Natural killer cell treated with Interleukin-12 subunit alpha and Interleukin-12 subunit beta and Interleukin-15 and Interleukin-18, amount 100 ng/mL, for 72 hours (primary cell): ENCODE data around the gene RIMS1. TPM values are rescaled to one million over a fixed set of nuclear protein-coding genes. Genes with fewer than 3 reads are reported as not detected.
A peak's percentile ranks its signal among the peaks of the same experiment; 100 is the strongest.

Experiments
- ATAC-seq, 2 donors: fragments of 150-1000 bp; cut with Tn5 transposase in 1 of 2; sonication (Bioruptor Pico), chemical (Tn5 transposase) in 1 of 2; 2 replicates each; pipeline ENCODE4 v1.10.0; 2021
- DNase-seq: peaks from one replicate; pipeline ENCODE4 v3.0.0; 2022; ENCODE audit warnings: low spot score
- H3K27ac Mint-ChIP-seq, 2 donors: 1 replicate in 1 of 2; 2 replicates in 1 of 2; pipeline ENCODE4 v1.8.0; 2022; ENCODE audit warnings: mixed read lengths in 2 of 2, mild to moderate bottlenecking in 1 of 2, moderate library complexity in 1 of 2
- H3K27me3 Mint-ChIP-seq, 2 donors: 1 replicate in 1 of 2; 2 replicates in 1 of 2; pipeline ENCODE4 v1.8.0; 2022; ENCODE audit warnings: mixed read lengths in 2 of 2
- H3K36me3 Mint-ChIP-seq: one replicate; pipeline ENCODE4 v1.8.0; 2022; ENCODE audit warnings: mixed read lengths
- H3K4me1 Mint-ChIP-seq, 2 donors: 1 replicate in 1 of 2; 2 replicates in 1 of 2; pipeline ENCODE4 v1.8.0; 2022; ENCODE audit warnings: low read depth in 2 of 2, mixed read lengths in 2 of 2, mild to moderate bottlenecking in 1 of 2
- H3K4me3 Mint-ChIP-seq: one replicate; pipeline ENCODE4 v1.8.0; 2022; ENCODE audit warnings: mixed read lengths
- H3K9me3 Mint-ChIP-seq: 2 replicates; pipeline ENCODE4 v1.8.0; 2022; ENCODE audit warnings: mixed read lengths
- total RNA-seq, 2 donors: library from RNA; stranded (reverse); gene quantifications; one replicate each; pipeline ENCODE4 v1.2.3, GENCODE V29; 2022

RIMS1 gene
- total RNA-seq, 2 donors from 2014 or later: not detected

GRCh38 chr6:72416744-72417465 is 530.6 kb downstream of the RIMS1 start:
- no peak overlapping the region for H3K27ac Mint-ChIP-seq
- peaks cover 9 to 21% of the 10 kb centered on the region in 2 donors for H3K27me3 Mint-ChIP-seq
- H3K4me3 Mint-ChIP-seq: no peak overlapping the region
- no peaks in the 10 kb centered on the region for H3K4me1 Mint-ChIP-seq
- no peaks in the 10 kb centered on the region for H3K9me3 Mint-ChIP-seq
- DNase-seq (no peak), ATAC-seq (no peak)
- H3K36me3 Mint-ChIP-seq: no peaks in the 10 kb centered on the region

DNA sequence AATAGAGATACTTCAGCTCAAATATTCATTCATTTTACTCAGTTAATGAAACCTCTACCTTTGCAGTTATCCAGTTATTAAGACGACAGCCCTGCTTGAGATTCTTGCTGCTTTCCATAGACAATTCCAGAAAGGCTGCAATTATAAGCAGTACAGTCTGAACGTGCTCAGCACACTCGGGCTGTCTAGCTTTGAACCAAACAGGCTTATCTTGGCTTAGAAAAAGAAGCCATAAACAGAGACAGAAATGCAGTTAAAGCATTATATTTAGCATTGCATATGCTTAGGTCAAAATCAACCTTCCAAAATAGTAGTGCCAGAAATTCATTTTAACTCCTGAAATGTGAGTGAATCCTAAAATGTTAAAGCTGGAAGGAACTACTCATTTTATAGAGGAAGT is 531.4 kb downstream of the RIMS1 start:
- H3K36me3 Mint-ChIP-seq: no peaks in the 10 kb centered on the region
- H3K27me3 Mint-ChIP-seq: peaks cover 10 to 21% of the 10 kb centered on the region in 2 donors
- no peaks in the 10 kb centered on the region for H3K9me3 Mint-ChIP-seq
- H3K4me3 Mint-ChIP-seq: no peak overlapping the region
- no peaks in the 10 kb centered on the region for H3K4me1 Mint-ChIP-seq
- DNase-seq: no peak
- no peak for ATAC-seq
- no peak overlapping the region for H3K27ac Mint-ChIP-seq

- Mint-ChIP-seq H3K4me1 (no peaks in the 10 kb centered on the region), H3K36me3 (no peaks in the 10 kb centered on the region), H3K9me3 (no peaks in the 10 kb centered on the region), H3K4me3 (no peak overlapping the region), H3K27ac (no peak overlapping the region), H3K27me3 (peaks cover 12 to 26% of the 10 kb centered on the region in 2 donors)
- ATAC-seq: no peak
- no peak for DNase-seq
Measured at GRCh38 chr6:72418495-72418894, 532.1 kb downstream of the RIMS1 start.

DNA sequence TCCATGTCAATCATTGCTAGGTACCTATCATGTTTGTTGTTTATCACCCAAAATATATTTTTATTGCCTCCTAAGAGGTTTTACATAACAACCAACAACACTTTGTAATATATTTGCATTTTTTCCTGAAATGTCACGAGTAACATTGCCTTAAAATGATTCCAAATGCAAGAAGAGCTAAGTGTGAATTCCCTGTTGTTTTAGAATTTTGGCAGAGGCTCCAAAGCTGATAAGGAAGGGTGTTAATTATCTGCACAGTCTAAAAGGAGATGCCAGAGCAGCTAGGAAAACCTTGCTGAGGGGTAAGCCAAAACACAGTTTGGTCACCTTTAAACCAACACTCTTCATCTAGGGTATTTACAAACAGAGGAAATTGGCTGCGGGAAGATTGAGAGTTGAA is 533.6 kb downstream of the RIMS1 start:
- DNase-seq: no peak
- Mint-ChIP-seq H3K4me3 (no peak overlapping the region), H3K4me1 (no peaks in the 10 kb centered on the region), H3K9me3 (no peaks in the 10 kb centered on the region), H3K27ac (no peak overlapping the region), H3K27me3 (peaks cover 11 to 24% of the 10 kb centered on the region in 2 donors), H3K36me3 (no peaks in the 10 kb centered on the region)
- no peak for ATAC-seq

DNA sequence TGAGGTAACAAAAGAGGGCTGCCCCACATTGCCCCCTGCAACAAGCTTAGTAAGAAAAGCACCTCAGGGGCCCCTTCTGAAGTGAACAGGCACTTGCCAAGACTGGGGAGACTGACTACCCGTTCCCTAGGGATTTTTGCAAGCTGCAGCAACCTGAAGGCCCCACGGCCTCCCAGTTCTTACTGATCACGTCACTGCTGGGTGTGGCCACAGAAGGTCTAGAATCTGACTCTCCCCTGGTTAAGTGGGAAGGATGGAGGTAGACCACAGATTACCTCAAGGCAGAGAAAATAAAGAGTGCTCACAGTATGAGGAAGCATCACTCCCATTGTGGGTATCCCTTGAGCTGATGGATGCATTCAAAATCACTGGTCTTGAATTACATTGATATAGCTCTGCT is 534.1 kb downstream of the RIMS1 start:
- H3K4me1 Mint-ChIP-seq: no peaks in the 10 kb centered on the region
- peaks cover 11 to 24% of the 10 kb centered on the region in 2 donors for H3K27me3 Mint-ChIP-seq

GRCh38 chr6:72421387-72421786 is 535.0 kb downstream of the RIMS1 start:
- Mint-ChIP-seq H3K4me1 (no peaks in the 10 kb centered on the region), H3K36me3 (no peaks in the 10 kb centered on the region), H3K27ac (no peak overlapping the region), H3K27me3 (peaks cover 11 to 25% of the 10 kb centered on the region in 2 donors), H3K9me3 (no peaks in the 10 kb centered on the region), H3K4me3 (no peak overlapping the region)
- ATAC-seq (no peak), DNase-seq (no peak)

More for the DNA sequence above, 534.1 kb downstream of the RIMS1 start:
- DNase-seq (peak; percentile 60), ATAC-seq (no peak)
- no peak overlapping the region for H3K4me3 Mint-ChIP-seq
- no peaks in the 10 kb centered on the region for H3K9me3 Mint-ChIP-seq
- H3K27ac Mint-ChIP-seq: no peak overlapping the region
- no peaks in the 10 kb centered on the region for H3K36me3 Mint-ChIP-seq

- Mint-ChIP-seq H3K27me3 (peaks cover 11 to 25% of the 10 kb centered on the region in 2 donors), H3K27ac (no peak overlapping the region), H3K36me3 (no peaks in the 10 kb centered on the region), H3K9me3 (no peaks in the 10 kb centered on the region), H3K4me1 (no peaks in the 10 kb centered on the region), H3K4me3 (no peak overlapping the region)
- ATAC-seq: no peak
- no peak for DNase-seq
Measured at GRCh38 chr6:72422171-72422570, 535.8 kb downstream of the RIMS1 start.

DNA sequence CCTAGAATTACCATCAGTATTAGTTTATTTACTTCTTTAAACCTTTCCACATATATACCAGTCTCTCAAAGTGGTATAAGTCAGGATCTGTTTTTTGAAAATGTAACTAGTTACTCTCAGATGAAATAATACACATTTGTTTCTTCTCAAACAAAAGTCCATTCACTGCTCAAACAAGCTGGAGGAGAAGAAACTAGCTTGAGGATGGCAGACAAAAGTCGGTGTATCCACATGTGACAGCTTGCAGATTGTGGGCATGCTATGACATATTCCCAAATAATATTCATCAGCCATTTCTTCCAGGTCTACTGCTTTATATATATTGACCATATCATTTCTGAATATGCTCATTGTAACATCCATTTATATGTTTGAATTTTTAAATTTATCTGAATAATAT is 538.1 kb downstream of the RIMS1 start:
- no peaks in the 10 kb centered on the region for H3K9me3 Mint-ChIP-seq
- H3K36me3 Mint-ChIP-seq: no peaks in the 10 kb centered on the region
- no peaks in the 10 kb centered on the region for H3K4me1 Mint-ChIP-seq
- DNase-seq: no peak
- no peak for ATAC-seq
- no peak overlapping the region for H3K4me3 Mint-ChIP-seq
- no peak overlapping the region for H3K27ac Mint-ChIP-seq
- H3K27me3 Mint-ChIP-seq: peaks cover 11 to 32% of the 10 kb centered on the region in 2 donors

- Mint-ChIP-seq H3K4me3 (no peak overlapping the region), H3K4me1 (no peaks in the 10 kb centered on the region), H3K27ac (no peak overlapping the region), H3K27me3 (peaks cover 12 to 35% of the 10 kb centered on the region in 2 donors), H3K9me3 (no peaks in the 10 kb centered on the region), H3K36me3 (no peaks in the 10 kb centered on the region)
- ATAC-seq (no peak), DNase-seq (no peak)
Measured at GRCh38 chr6:72425003-72425681, 538.8 kb downstream of the RIMS1 start.

DNA sequence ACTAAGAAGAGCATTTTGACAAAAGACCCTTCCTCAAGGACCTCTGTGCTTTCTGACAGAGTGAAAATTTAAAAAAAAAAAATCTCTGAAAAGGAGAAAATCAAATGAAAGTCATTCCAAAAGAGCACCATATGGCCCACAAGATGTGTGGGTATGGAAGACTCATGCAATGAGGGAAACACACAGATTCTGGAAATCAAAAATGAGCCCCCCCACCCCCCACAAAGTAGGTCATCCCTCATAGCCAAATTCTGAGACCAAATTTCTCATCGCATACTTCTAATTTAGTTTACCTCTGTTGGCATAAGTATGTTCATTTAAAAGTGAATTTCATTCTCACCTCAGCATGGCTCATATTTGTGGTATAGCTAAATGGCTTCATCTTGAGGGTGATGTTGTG is 554.3 kb downstream of the RIMS1 start:
- DNase-seq: no peak
- H3K27me3 Mint-ChIP-seq: peaks cover 25 to 34% of the 10 kb centered on the region in 2 donors
- no peak overlapping the region for H3K27ac Mint-ChIP-seq
- no peak for ATAC-seq
- H3K36me3 Mint-ChIP-seq: no peaks in the 10 kb centered on the region
- H3K4me1 Mint-ChIP-seq: no peaks in the 10 kb centered on the region
- no peak overlapping the region for H3K4me3 Mint-ChIP-seq
- H3K9me3 Mint-ChIP-seq: no peaks in the 10 kb centered on the region

- H3K4me1 Mint-ChIP-seq: no peaks in the 10 kb centered on the region
- ATAC-seq (no peak), DNase-seq (no peak)
- H3K27ac Mint-ChIP-seq: no peak overlapping the region
- peaks cover 20 to 43% of the 10 kb centered on the region in 2 donors for H3K27me3 Mint-ChIP-seq
- no peak overlapping the region for H3K4me3 Mint-ChIP-seq
- no peaks in the 10 kb centered on the region for H3K36me3 Mint-ChIP-seq
- H3K9me3 Mint-ChIP-seq: peaks cover 3% of the 10 kb centered on the region
Measured at GRCh38 chr6:72446430-72446829, 560.1 kb downstream of the RIMS1 start.
